ENCODE measurements around the gene COX5A. TPM values are rescaled to one million over a fixed set of nuclear protein-coding genes. Genes with fewer than 3 reads are reported as not detected.
A peak's percentile ranks its signal among the peaks of the same experiment; 100 is the strongest.

COX5A gene
- total RNA-seq, 4 donors from 2014 or later = 58.6 to 86.2 (median 75.5) TPM

GRCh38 chr15:74884428-74885223, 53.2 kb downstream of the COX5A start:
- no peak for TF ChIP-seq CTCF (IDR thresholded peaks at IDR 0.05)
- TF ChIP-seq EP300 (IDR thresholded peaks at IDR 0.05) = no peak
- TF ChIP-seq POLR2AphosphoS5 (IDR thresholded peaks at IDR 0.05) = no peak
- no peak for TF ChIP-seq POLR2A (IDR thresholded peaks at IDR 0.05; ENCODE audit: low read depth)

GRCh38 chr15:74882528-74882927, 55.3 kb downstream of the COX5A start:
- no peaks in the 10 kb centered on the region for H3K36me3 ChIP-seq
- DNase-seq (ENCODE audit: extremely low spot score) = no peak
- no peak for TF ChIP-seq EP300 (IDR thresholded peaks at IDR 0.05)
- no peak for TF ChIP-seq CTCF (IDR thresholded peaks at IDR 0.05)
- TF ChIP-seq POLR2AphosphoS5 (IDR thresholded peaks at IDR 0.05) = no peak
- no peak for TF ChIP-seq POLR2A (IDR thresholded peaks at IDR 0.05; ENCODE audit: low read depth)
- no peak overlapping the region for H3K27ac ChIP-seq (replicated peaks in 1 of 4)
- 90% methylated on average over 6 of the region's 6 CpGs for WGBS
- H3K27me3 ChIP-seq = no peaks in the 10 kb centered on the region
- no peaks in the 10 kb centered on the region for H3K4me1 ChIP-seq
- H3K9me3 ChIP-seq = no peaks in the 10 kb centered on the region
- no peak overlapping the region for H3K4me3 ChIP-seq
- intact Hi-C loops (cut with DNase I) = no loop called here

More at GRCh38 chr15:74884428-74885223, 53.2 kb downstream of the COX5A start:
- no peak overlapping the region for H3K27ac ChIP-seq (replicated peaks in 1 of 4)
- H3K36me3 ChIP-seq = no peaks in the 10 kb centered on the region
- H3K4me1 ChIP-seq = peaks cover 4 to 12% (median 12%) of the 10 kb centered on the region in 4 donors
- DNase-seq (ENCODE audit: extremely low spot score) = no peak
- H3K4me3 ChIP-seq = no peak overlapping the region
- intact Hi-C loops (cut with DNase I) = no loop called here
- H3K9me3 ChIP-seq = no peaks in the 10 kb centered on the region
- 83% methylated on average over 4 of the region's 4 CpGs for WGBS
- no peaks in the 10 kb centered on the region for H3K27me3 ChIP-seq

- Histone ChIP-seq H3K4me3 (no peak overlapping the region), H3K4me1 (peaks cover 0 to 8% (median 6%) of the 10 kb centered on the region in 4 donors), H3K27me3 (no peaks in the 10 kb centered on the region), H3K36me3 (no peaks in the 10 kb centered on the region), H3K27ac (replicated peaks in 1 of 4) (no peak overlapping the region), H3K9me3 (no peaks in the 10 kb centered on the region)
- no peak for DNase-seq (ENCODE audit: extremely low spot score)
- intact Hi-C loops (cut with DNase I) = no loop called here
- TF ChIP-seq CTCF (IDR thresholded peaks at IDR 0.05) (no peak), POLR2AphosphoS5 (IDR thresholded peaks at IDR 0.05) (no peak), EP300 (IDR thresholded peaks at IDR 0.05) (no peak), POLR2A (IDR thresholded peaks at IDR 0.05; ENCODE audit: low read depth) (no peak)
- 65% methylated on average over 4 of the region's 4 CpGs for WGBS
These were observed 59.6 kb downstream of the COX5A start for GRCh38 chr15:74878273-74878672.

GRCh38 chr15:74873756-74874424, 64.0 kb downstream of the COX5A start:
- Histone ChIP-seq H3K4me3 (peak overlapping the region; percentile 67 to 86 (median 76)), H3K27me3 (no peaks in the 10 kb centered on the region), H3K9me3 (no peaks in the 10 kb centered on the region), H3K4me1 (peaks cover 37 to 47% (median 44%) of the 10 kb centered on the region in 4 donors), H3K27ac (replicated peaks in 1 of 4) (peak overlapping the region; percentile 90 to 93 (median 92)), H3K36me3 (no peaks in the 10 kb centered on the region)
- no peak for TF ChIP-seq POLR2AphosphoS5 (IDR thresholded peaks at IDR 0.05)
- no peak for TF ChIP-seq EP300 (IDR thresholded peaks at IDR 0.05)
- TF ChIP-seq CTCF (IDR thresholded peaks at IDR 0.05) = peak in 1 of 3 experiments; percentile 5
- 28% methylated on average over 14 of the region's 16 CpGs for WGBS
- no peak for DNase-seq (ENCODE audit: extremely low spot score)
- intact Hi-C loops (cut with DNase I) = no loop called here

Measured in esophagus muscularis mucosa (tissue), 4 donors.